H1 (cell line): ENCODE measurements around the gene EDC3.

Experiments
- EP300 ChIP-seq, 2 experiments: IDR thresholded peaks; 1 replicate in 1 of 2; 2 replicates in 1 of 2; pipeline ENCODE4 v1.6.1; 2011 to 2012; ENCODE audit warnings: low read depth in 2 of 2, low read length in 2 of 2, mild to moderate bottlenecking in 2 of 2, borderline replicate concordance in 1 of 2, inconsistent platforms in 1 of 2, moderate library complexity in 1 of 2
- EZH2 ChIP-seq: fragments of 200-600 bp; sonication (generic); IDR thresholded peaks from 2 replicates; pipeline ENCODE4 v1.7.1; 2012; ENCODE audit warnings: low read depth, mild to moderate bottlenecking, moderate library complexity, low read length, inconsistent platforms; ENCODE audit not compliant: severe bottlenecking
- GABPA ChIP-seq: IDR thresholded peaks from 2 replicates; pipeline ENCODE4 v1.6.1; 2011; ENCODE audit warnings: mild to moderate bottlenecking, low read length, moderate library complexity, borderline replicate concordance; ENCODE audit not compliant: insufficient read depth
- HDAC6 ChIP-seq: IDR thresholded peaks from one replicate; pipeline ENCODE4 v1.7.1; 2012; ENCODE audit warnings: low read depth, mild to moderate bottlenecking, inconsistent platforms, low read length, moderate library complexity
- POLR2AphosphoS5 ChIP-seq: IDR thresholded peaks from 2 replicates; pipeline ENCODE4 v1.6.1; 2011; ENCODE audit warnings: low read depth, low read length
- YY1 ChIP-seq: IDR thresholded peaks from 2 replicates; pipeline ENCODE4 v1.6.1; 2011; ENCODE audit warnings: low read depth, mild to moderate bottlenecking, low read length
- TF ChIP-seq, protein P1 (sequence below), 3 experiments: IDR thresholded peaks; 1 replicate in 2 of 3; 2 replicates in 1 of 3; pipeline versions ENCODE4 v1.5.1 to v1.6.1; 2011; ENCODE audit warnings: low read length in 3 of 3, mild to moderate bottlenecking in 3 of 3, inconsistent platforms in 2 of 3, low read depth in 1 of 3, moderate library complexity in 1 of 3; ENCODE audit not compliant: insufficient read depth in 1 of 3; ENCODE audit errors: control extremely low read depth in 1 of 3

DNA sequence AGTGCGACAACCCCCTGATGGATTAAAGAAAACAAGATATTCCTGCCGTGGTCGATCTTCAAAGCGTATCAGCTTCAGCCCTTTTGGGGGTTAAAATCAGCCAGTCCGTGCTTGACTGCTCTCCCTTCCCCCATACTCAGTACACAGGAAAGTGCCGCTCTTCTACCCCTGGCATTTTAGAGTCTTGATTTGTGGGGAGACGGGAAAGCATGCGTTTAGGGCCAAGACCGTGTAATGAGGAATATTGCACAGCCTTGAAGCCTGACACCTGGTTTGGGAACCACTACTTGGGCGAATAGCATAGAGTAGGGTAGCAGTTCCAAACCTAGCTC, 540 bp upstream of the EDC3 start:
- TF ChIP-seq, protein P1, sequence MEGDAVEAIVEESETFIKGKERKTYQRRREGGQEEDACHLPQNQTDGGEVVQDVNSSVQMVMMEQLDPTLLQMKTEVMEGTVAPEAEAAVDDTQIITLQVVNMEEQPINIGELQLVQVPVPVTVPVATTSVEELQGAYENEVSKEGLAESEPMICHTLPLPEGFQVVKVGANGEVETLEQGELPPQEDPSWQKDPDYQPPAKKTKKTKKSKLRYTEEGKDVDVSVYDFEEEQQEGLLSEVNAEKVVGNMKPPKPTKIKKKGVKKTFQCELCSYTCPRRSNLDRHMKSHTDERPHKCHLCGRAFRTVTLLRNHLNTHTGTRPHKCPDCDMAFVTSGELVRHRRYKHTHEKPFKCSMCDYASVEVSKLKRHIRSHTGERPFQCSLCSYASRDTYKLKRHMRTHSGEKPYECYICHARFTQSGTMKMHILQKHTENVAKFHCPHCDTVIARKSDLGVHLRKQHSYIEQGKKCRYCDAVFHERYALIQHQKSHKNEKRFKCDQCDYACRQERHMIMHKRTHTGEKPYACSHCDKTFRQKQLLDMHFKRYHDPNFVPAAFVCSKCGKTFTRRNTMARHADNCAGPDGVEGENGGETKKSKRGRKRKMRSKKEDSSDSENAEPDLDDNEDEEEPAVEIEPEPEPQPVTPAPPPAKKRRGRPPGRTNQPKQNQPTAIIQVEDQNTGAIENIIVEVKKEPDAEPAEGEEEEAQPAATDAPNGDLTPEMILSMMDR (IDR thresholded peaks at IDR 0.05; ENCODE audit: control extremely low read depth in 1 of 3, insufficient read depth in 1 of 3, low read depth in 1 of 3, low read length in 3 of 3) = no peak
- TF ChIP-seq HDAC6 (no peak), EP300 (IDR thresholded peaks at IDR 0.05; ENCODE audit: borderline replicate concordance in 1 of 2, low read depth in 2 of 2, low read length in 2 of 2) (no peak), POLR2AphosphoS5 (no peak), GABPA (no peak), YY1 (no peak), EZH2 (no peak)
